Measurements from ENCODE around the gene ELAC1. TPM values are rescaled to one million over a fixed set of nuclear protein-coding genes. Genes with fewer than 3 reads are reported as not detected.

ELAC1 gene
- total and polyA plus RNA-seq, 2 of the 8 experiments (the other 6 are each of a cell fraction or from before 2014, with no cell fraction given) = 2.3 to 3.4 TPM

GRCh38 chr18:50961974-50962373 is 5.9 kb upstream of the ELAC1 start:
- no peak overlapping the region for H3K27ac ChIP-seq (ENCODE audit: low read depth, low read length)
- 96% methylated on average over 1 of the region's 1 CpG; no CpG with 5 or more reads in 1 of the 2 experiments for WGBS, 2 experiments (ENCODE audit: extremely low coverage in 1 of 2, insufficient coverage in 1 of 2, insufficient read length in 1 of 2, insufficient replicate concordance in 2 of 2, low coverage in 1 of 2, low lambda C conversion rate in 2 of 2, missing lambda C conversion rate in 1 of 2)
- H3K9ac ChIP-seq (replicated peaks in 1 of 4; ENCODE audit: extremely low read depth in 1 of 4, low read depth in 3 of 4, low read length in 3 of 4) = no peak overlapping the region
- no peak overlapping the region for H2AFZ ChIP-seq (ENCODE audit: low read length)
- H3K14ac ChIP-seq (ENCODE audit: insufficient read length) = no peak overlapping the region
- H3K27me3 ChIP-seq (replicated peaks in 1 of 4; ENCODE audit: control insufficient read depth in 3 of 4, extremely low read depth in 1 of 4, insufficient read depth in 3 of 4, low read length in 3 of 4) = no peaks in the 10 kb centered on the region
- no peaks in the 10 kb centered on the region for H4K20me1 ChIP-seq (replicated peaks in 1 of 2; ENCODE audit: control insufficient read depth in 1 of 2, insufficient read depth in 2 of 2, low read length in 2 of 2)
- H2BK20ac ChIP-seq (ENCODE audit: low read length) = no peak overlapping the region
- no peak overlapping the region for H2BK5ac ChIP-seq (ENCODE audit: low read depth, low read length)
- no peak overlapping the region for H3K4ac ChIP-seq (replicated peaks; ENCODE audit: insufficient read length, low read depth, low read length)
- ChIA-PET CTCF (ENCODE audit: partially characterized antibody) (interaction anchor here (1.3 kb wide), 1 partner anchor 89 kb away, joined by 4 read pairs; no protein-coding TSS in a partner anchor), POLR2A (ENCODE audit: partially characterized antibody) (no interaction called here)
- no peak overlapping the region for H2AK5ac ChIP-seq (ENCODE audit: low read depth, low read length)
- no peak overlapping the region for H4K5ac ChIP-seq (ENCODE audit: insufficient read length, low read depth, low read length)
- H3K4me2 ChIP-seq (ENCODE audit: insufficient read depth in 1 of 2, low read depth in 2 of 2, low read length in 2 of 2) = no peak overlapping the region
- no peak overlapping the region for H2BK120ac ChIP-seq (replicated peaks; ENCODE audit: low read depth, low read length)
- no peak overlapping the region for H2BK12ac ChIP-seq (ENCODE audit: low read depth, low read length)
- no peak overlapping the region for H3K18ac ChIP-seq (ENCODE audit: extremely low read depth, low read length)
- no peak overlapping the region for H4K8ac ChIP-seq (ENCODE audit: extremely low read depth, insufficient read depth, low read length)
- H2BK15ac ChIP-seq (ENCODE audit: low read length) = no peak overlapping the region
- H3K23ac ChIP-seq (ENCODE audit: insufficient read length) = no peak overlapping the region
- no peaks in the 10 kb centered on the region for H3K23me2 ChIP-seq (ENCODE audit: low read depth, low read length)
- no peak for FAIRE-seq
- peaks cover 12 to 23% of the 10 kb centered on the region in 2 experiments for H3K9me3 ChIP-seq (ENCODE audit: insufficient read depth in 2 of 2, low read depth in 1 of 2, low read length in 1 of 2)
- H3K4me3 ChIP-seq (ENCODE audit: extremely low read depth in 1 of 4, insufficient read depth in 2 of 4, low read depth in 3 of 4, low read length in 4 of 4) = no peak overlapping the region
- TF ChIP-seq JUND (IDR thresholded peaks at IDR 0.05; ENCODE audit: low read length) = peak; percentile 63
- no peak for TF ChIP-seq TAF1 (IDR thresholded peaks at IDR 0.05; ENCODE audit: low read depth, low read length)
- TF ChIP-seq MAFK (IDR thresholded peaks at IDR 0.05; ENCODE audit: low read depth, low read length) = 0 out of 2 replicates have a peak, but pooled peaks have one; percentile 17
- H3K79me1 ChIP-seq (ENCODE audit: low read depth, low read length) = no peaks in the 10 kb centered on the region
- H3K79me2 ChIP-seq (ENCODE audit: control insufficient read depth in 1 of 2, insufficient read depth in 2 of 2, low read length in 2 of 2) = no peaks in the 10 kb centered on the region
- no peaks in the 10 kb centered on the region for H3K4me1 ChIP-seq (replicated peaks in 1 of 4; ENCODE audit: control insufficient read depth in 3 of 4, insufficient read depth in 4 of 4, low read length in 3 of 4)
- H3K56ac ChIP-seq (replicated peaks; ENCODE audit: insufficient read length, low read depth, low read length) = no peak overlapping the region
- DNase-seq (ENCODE audit: low read depth in 1 of 2, low spot score in 2 of 2) = no peak
- no peaks in the 10 kb centered on the region for H3K36me3 ChIP-seq (ENCODE audit: control insufficient read depth in 2 of 4, insufficient read depth in 4 of 4, low read length in 3 of 4)
- H4K91ac ChIP-seq (replicated peaks; ENCODE audit: insufficient read length, low read length) = no peak overlapping the region

All from H1 (cell line).